IPS-11a (cell line): ENCODE data around the gene FERMT2.
"Not testable (repeated sequence)": the region's sequence is repeated elsewhere in the genome, so short reads cannot be mapped to it uniquely, and the experiment has no call there.

ENCODE experiments used
- H3K4me3 ChIP-seq: one replicate; pipeline ENCODE4 v1.5.1; 2013; ENCODE audit warnings: low read depth, low read length, control low read depth

Gene FERMT2

DNA sequence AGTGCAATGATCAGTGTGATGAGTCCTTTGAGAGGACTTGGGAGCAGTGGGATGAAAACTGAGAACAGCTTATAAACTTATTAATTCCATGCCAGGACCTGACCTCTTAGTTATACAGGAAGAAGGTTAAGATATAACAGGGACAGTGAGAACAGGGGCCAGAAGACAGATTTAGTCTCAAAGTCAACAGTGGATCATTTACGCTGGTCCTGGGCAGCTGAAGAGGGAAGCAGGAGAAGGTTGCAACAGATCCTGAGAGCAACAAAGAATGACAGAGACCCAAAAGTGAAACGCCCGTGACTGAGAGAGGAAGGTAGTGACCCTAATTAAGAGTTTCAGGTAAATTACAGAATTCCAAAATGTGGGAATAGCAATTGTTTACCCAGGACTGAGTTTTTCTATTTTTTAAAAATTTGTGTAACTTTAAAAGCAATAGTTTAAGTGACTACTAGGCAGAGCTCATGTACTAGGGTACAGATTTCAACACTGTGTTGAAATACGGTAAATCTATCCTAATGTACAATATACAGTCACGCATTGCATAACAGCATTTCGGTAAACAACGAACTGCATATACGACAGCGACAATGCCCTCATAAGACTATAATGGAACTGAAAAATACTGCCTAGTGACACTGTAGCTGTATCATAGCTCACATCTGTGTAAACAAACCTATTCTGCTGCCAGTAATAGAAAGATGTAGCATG is 81.8 kb downstream of the FERMT2 start:
- no peak overlapping the region for H3K4me3 ChIP-seq

DNA sequence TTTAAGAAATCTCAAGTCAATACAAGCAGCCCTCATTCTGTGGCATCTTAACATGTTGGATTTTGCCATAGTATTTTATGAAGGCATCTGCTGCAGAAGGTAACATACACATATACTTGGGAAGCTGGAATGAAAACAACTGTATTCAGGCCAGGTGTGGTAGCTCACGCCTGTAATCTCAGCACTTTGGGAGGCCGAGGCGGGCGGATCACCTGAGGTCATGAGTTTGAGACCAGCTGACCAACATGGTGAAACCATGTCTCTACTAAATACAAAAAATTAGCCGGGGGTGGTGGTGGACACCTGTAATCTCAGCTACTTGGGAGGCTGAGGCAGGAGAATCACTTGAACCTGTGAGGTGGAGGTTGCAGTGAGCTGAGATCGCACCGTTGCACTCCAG is 86.0 kb downstream of the FERMT2 start:
- not testable (repeated sequence) for H3K4me3 ChIP-seq

- no peak overlapping the region for H3K4me3 ChIP-seq
Observed at GRCh38 chr14:52863334-52863700, 87.5 kb downstream of the FERMT2 start.

GRCh38 chr14:52862632-52863333 is 88.1 kb downstream of the FERMT2 start:
- H3K4me3 ChIP-seq, result no peak overlapping the region

- no peak overlapping the region for H3K4me3 ChIP-seq
Observed at GRCh38 chr14:52861403-52861802, 89.4 kb downstream of the FERMT2 start.

DNA sequence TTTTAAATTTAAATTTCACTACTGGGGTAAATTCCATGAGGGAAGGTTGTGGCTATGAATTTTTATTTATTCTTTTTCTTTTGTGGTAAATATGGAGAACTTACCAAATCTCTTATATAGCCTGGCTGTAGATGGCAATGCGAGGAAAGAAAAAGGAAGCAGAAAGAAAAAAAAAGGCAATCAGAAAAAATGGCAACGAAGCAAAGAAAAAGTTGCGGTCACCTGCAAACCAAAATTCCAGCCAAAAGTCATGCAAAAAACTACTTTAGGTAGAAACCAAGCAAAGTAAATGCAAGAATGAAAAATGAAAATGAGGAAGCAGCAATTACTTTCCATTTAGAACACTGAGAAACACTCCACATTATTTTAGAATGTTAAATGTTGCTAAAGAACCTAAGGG is 89.9 kb downstream of the FERMT2 start:
- H3K4me3 ChIP-seq, result no peak overlapping the region

DNA sequence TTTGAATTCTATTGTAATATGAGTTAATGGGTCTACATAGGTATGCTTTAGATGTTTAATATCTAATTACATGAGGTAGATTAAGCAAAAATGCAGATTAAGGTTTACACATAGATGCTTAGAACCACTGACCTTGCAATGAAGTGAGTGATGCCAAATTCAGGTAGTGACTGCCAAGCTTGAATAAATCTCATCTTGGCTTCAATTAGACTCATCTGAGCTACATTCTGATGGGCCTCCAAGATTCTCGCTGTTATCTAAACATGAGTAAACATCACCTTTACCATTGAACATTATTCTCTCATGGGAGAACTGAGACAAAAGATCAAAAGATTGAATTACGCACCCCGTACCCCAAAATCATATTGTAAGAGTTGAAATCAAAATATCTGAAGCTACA is 90.6 kb downstream of the FERMT2 start:
- no peak overlapping the region for H3K4me3 ChIP-seq

GRCh38 chr14:52856139-52856538 is 94.7 kb downstream of the FERMT2 start:
- no peak overlapping the region for H3K4me3 ChIP-seq

GRCh38 chr14:52853522-52853854 is 97.4 kb downstream of the FERMT2 start:
- H3K4me3 ChIP-seq, result no peak overlapping the region

- no peak overlapping the region for H3K4me3 ChIP-seq
Observed at GRCh38 chr14:52852810-52853521, 97.9 kb downstream of the FERMT2 start.

DNA sequence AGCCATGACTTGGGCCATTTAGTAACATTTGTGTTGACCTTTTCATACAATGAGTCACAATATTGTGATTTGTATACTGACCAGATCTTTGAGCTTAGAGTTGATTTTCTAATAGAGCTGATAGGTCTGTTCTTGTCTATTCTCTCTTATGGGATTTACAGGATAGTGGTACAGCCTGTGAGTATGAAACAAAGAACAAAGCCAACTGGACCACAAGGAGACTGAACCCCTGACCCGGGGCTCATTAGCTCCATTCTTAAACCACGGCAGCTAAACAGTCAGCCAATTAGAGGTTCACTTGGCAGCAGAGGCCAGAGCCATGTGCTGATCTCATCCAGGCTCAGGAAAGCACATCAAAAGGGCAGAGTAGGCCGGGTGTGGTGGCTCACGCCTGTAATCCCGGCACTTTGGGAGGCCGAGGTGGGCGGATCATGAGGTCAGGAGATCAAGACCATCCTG is 100.4 kb downstream of the FERMT2 start:
- H3K4me3 ChIP-seq, result no peak overlapping the region

DNA sequence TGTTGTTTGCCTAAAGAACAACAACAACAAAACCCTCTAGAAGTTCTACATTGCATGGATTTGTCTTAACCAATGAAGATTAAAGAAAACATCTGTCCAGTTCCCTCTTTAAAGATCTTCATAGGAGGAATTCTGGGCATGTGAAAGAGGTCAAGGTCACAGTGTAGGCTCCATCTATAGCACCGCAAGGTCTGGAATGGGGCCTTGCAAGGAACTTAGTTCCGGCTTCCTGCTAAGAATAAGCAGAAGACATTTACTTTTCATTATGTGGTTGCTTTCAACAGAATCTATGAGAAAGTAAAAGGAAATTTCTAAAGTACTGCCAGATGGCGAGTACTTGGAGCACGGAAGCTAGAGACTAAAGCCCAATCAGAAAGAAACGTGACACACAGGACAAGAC is 102.2 kb downstream of the FERMT2 start:
- no peak overlapping the region for H3K4me3 ChIP-seq

DNA sequence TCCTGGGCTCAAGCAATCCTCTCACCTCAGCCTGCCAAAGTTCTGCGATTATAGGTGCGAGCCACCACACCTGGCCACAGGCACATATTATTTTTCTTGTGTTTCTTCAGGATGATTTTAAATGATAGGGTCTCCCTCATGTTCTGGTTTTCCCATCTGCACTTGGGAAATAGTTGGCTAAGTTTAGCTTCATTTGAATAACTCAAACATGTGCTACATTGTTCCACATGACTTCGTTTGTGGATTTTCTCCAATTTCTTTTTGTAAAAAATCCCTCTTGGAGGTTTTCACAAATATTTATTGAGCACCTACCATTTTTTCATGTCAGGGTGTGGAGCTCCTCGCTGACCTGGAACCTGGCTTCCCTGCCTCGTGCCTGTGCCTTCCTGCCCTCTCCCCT is 104.3 kb downstream of the FERMT2 start:
- H3K4me3 ChIP-seq, result no peak overlapping the region

DNA sequence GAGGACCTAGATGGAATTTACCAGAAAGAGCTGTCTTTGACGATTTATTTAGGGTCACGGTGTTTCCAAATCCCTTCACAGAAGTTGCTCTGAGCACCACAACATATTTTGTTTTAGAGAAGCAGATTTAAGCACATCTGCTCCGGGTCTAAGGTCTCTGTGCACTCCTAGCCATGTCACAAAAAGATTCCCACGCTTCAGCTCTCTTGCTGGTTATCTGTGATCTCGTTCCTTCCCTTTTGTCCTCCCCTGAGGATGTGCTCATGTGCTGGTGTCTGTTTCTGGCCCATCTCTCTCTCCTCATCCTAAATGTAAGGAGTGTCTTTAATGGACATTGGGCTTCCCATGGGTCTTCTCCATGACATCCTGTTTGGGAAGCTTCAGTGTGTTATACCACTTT is 105.8 kb downstream of the FERMT2 start:
- H3K4me3 ChIP-seq, result no peak overlapping the region

GRCh38 chr14:52844262-52845060 is 106.4 kb downstream of the FERMT2 start:
- H3K4me3 ChIP-seq, result no peak overlapping the region

DNA sequence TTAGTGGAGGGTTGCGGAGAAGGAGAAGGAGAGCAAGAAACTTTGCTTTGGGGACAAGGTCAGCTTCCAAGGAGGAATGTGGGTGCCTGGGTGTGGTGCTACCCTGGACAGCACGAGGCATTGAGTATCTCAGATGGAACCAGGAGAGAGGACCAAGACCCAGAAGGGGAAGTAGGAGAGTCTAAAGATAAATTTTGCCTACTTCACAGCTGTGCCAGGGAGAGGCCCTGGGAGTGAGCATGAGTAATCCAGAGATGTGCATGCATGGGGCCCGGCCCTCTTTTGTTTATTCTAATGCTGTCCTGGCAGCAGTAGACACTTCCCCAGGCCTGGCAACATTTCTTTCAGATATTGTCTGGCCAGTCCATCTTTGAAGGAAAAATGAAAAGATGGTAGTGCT is 110.0 kb downstream of the FERMT2 start:
- no peak overlapping the region for H3K4me3 ChIP-seq

GRCh38 chr14:52837451-52837850 is 113.4 kb downstream of the FERMT2 start:
- no peak overlapping the region for H3K4me3 ChIP-seq

GRCh38 chr14:52836063-52836462 is 114.8 kb downstream of the FERMT2 start:
- H3K4me3 ChIP-seq, result no peak overlapping the region

- no peak overlapping the region for H3K4me3 ChIP-seq
Observed at GRCh38 chr14:52835122-52835903, 115.5 kb downstream of the FERMT2 start.

DNA sequence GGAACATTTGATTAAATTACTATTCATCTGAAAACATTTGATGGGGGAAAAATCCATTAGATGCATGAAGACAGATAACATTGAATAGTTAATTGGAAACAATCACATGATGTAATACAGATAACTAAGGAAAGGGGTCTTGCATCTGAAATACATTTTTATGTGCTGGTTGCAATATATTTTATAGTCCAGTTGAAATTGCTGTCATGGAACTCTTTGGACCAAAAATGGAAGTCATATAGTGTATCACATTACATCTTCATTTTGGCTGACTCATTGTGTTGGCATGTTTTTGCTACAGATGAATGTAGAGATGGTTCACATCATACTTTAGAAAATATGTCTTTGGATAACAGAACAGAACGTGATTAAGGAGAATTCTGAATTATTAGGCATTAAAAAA is 116.4 kb downstream of the FERMT2 start:
- H3K4me3 ChIP-seq, result no peak overlapping the region

DNA sequence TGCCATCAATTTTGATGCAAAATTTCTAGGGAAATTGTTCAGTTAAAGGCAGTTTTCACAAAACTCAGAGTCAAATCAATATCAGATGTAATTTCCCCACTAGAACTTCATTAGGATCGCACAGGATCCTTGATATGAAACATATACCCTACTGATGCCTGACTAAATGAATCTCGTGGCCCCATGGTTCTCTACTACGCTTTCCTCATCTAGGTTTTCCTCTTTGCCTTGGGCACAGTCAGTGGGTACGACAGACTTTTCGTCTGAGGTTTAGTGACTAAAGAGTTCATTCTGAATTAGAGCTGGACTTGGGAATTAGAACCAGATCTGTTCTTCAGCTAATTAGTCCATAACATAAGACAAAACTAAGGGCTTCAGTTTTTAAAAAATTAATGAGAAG is 117.0 kb downstream of the FERMT2 start:
- no peak overlapping the region for H3K4me3 ChIP-seq
